NCI-H748 (cell line): ENCODE results near the gene CAMK1G.

Experiments used
- DNase-seq: peaks from one replicate; lab custom pipeline; 2025; ENCODE audit not compliant: unreplicated experiment; lab: John Stamatoyannopoulos, UW

The CAMK1G gene

GRCh38 chr1:209564849-209565248 lies 18.7 kb upstream of the CAMK1G start:
- peak; percentile 3 for DNase-seq

GRCh38 chr1:209565759-209566678 lies 17.5 kb upstream of the CAMK1G start:
- peak; percentile 82 for DNase-seq

GRCh38 chr1:209567698-209568175 lies 15.8 kb upstream of the CAMK1G start:
- DNase-seq, result no peak

- DNase-seq, result peak; percentile 81
Measured at GRCh38 chr1:209569455-209570207, 13.9 kb upstream of the CAMK1G start.

GRCh38 chr1:209570743-209571142 lies 12.8 kb upstream of the CAMK1G start:
- DNase-seq, result no peak

GRCh38 chr1:209576392-209577197 lies 6.9 kb upstream of the CAMK1G start:
- DNase-seq, result peak; percentile 70

GRCh38 chr1:209577346-209577745 lies 6.2 kb upstream of the CAMK1G start:
- DNase-seq, result no peak

GRCh38 chr1:209580577-209580976 lies 2.9 kb upstream of the CAMK1G start:
- no peak for DNase-seq

GRCh38 chr1:209584231-209584672 lies 738 bp downstream of the CAMK1G start:
- DNase-seq, result no peak

- peak; percentile 28 for DNase-seq
Measured at GRCh38 chr1:209585197-209585596, 1.7 kb downstream of the CAMK1G start.

- peak; percentile 84 for DNase-seq
Measured at GRCh38 chr1:209585672-209586071, 2.2 kb downstream of the CAMK1G start.

GRCh38 chr1:209586221-209586740 lies 2.8 kb downstream of the CAMK1G start:
- DNase-seq, result no peak

- no peak for DNase-seq
Measured at GRCh38 chr1:209587789-209588188, 4.3 kb downstream of the CAMK1G start.

- DNase-seq, result no peak
Measured at GRCh38 chr1:209589440-209589839, 5.9 kb downstream of the CAMK1G start.

- DNase-seq, result no peak
Measured at GRCh38 chr1:209589863-209590262, 6.3 kb downstream of the CAMK1G start.

GRCh38 chr1:209590405-209590804 lies 6.9 kb downstream of the CAMK1G start:
- DNase-seq, result peak; percentile 7

- no peak for DNase-seq
Measured at GRCh38 chr1:209593747-209594146, 10.2 kb downstream of the CAMK1G start.

- no peak for DNase-seq
Measured at GRCh38 chr1:209594440-209594839, 10.9 kb downstream of the CAMK1G start.

GRCh38 chr1:209595028-209595427 lies 11.5 kb downstream of the CAMK1G start:
- no peak for DNase-seq

- DNase-seq, result no peak
Measured at GRCh38 chr1:209595599-209596285, 12.2 kb downstream of the CAMK1G start.
